Lower leg skin (tissue), 3 donors: ENCODE results near the gene ZNF440.

Experiments
- CTCF ChIP-seq, 3 donors: fragments of 450-650 bp; IDR thresholded peaks; one replicate each; pipeline ENCODE4 v1.5.1; 2016; ENCODE audit warnings: antibody characterized with exemption in 3 of 3, mild to moderate bottlenecking in 3 of 3, moderate library complexity in 2 of 3
- POLR2A ChIP-seq, 2 donors: fragments of 450-650 bp; IDR thresholded peaks; one replicate each; pipeline ENCODE4 v1.6.1; 2016 to 2017; ENCODE audit warnings: antibody characterized with exemption in 2 of 2, mild to moderate bottlenecking in 1 of 2, moderate library complexity in 1 of 2

GRCh38 chr19:11813703-11814028 lies 407 bp upstream of the ZNF440 start:
- TF ChIP-seq CTCF (IDR thresholded peaks at IDR 0.05) = no peak
- TF ChIP-seq POLR2A (IDR thresholded peaks at IDR 0.05) = no peak
